ENCODE measurements around the gene NR1H4. TPM values are rescaled to one million over a fixed set of nuclear protein-coding genes. Genes with fewer than 3 reads are reported as not detected.

Gene NR1H4
- total and polyA plus RNA-seq, 9 of the 15 experiments (the other 6 are each of a cell fraction or from before 2014, with no cell fraction given), result 0.03 TPM; not detected in 8

GRCh38 chr12:100491104-100491503 is 17.4 kb downstream of the NR1H4 start:
- WGBS (ENCODE audit: insufficient coverage, low coverage, missing lambda C conversion rate), result 0% methylated on average over 3 of the region's 4 CpGs
- FAIRE-seq (no peak), ATAC-seq (no peak)
- TF ChIP-seq CC2D1A (IDR thresholded peaks at IDR 0.05), result no peak
- TF ChIP-seq ARID4B (CRISPR knock-in tag; IDR thresholded peaks at IDR 0.05), result no peak
- TF ChIP-seq HOMEZ (CRISPR knock-in tag; IDR thresholded peaks at IDR 0.05), result no peak
- TF ChIP-seq CLOCK (CRISPR knock-in tag; IDR thresholded peaks at IDR 0.05; ENCODE audit: borderline replicate concordance), result no peak
- TF ChIP-seq FIP1L1 (IDR thresholded peaks at IDR 0.05; ENCODE audit: low read depth, low read length, poor library complexity, severe bottlenecking), result no peak
- TF ChIP-seq HDAC1 (IDR thresholded peaks at IDR 0.05), result no peak
- no peak for TF ChIP-seq JUNB (CRISPR knock-in tag; conservative IDR thresholded peaks at IDR 0.05)
- no peak for TF ChIP-seq MYNN (IDR thresholded peaks at IDR 0.05)
- no peak for TF ChIP-seq MYNN (CRISPR knock-in tag; IDR thresholded peaks at IDR 0.05)
- TF ChIP-seq TRIM24 (IDR thresholded peaks at IDR 0.05), result no peak
- no peak for TF ChIP-seq ZNF165 (CRISPR knock-in tag; IDR thresholded peaks at IDR 0.05; ENCODE audit: borderline replicate concordance)
- TF ChIP-seq GTF3C2 (IDR thresholded peaks at IDR 0.05; ENCODE audit: borderline replicate concordance, extremely low read depth, insufficient read length), result no peak

More at GRCh38 chr12:100491104-100491503, 17.4 kb downstream of the NR1H4 start:
- Histone ChIP-seq H4K20me1 (replicated peaks; ENCODE audit: control insufficient read depth, insufficient read depth, low read length) (no peaks in the 10 kb centered on the region), H3K27ac (ENCODE audit: extremely low read depth, low read depth, low read length) (no peak overlapping the region), H3K9ac (ENCODE audit: insufficient read depth in 1 of 2, low read depth in 2 of 2, low read length in 2 of 2) (no peak overlapping the region), H3K9me1 (ENCODE audit: control insufficient read depth, insufficient read depth, low read length) (no peaks in the 10 kb centered on the region), H3K79me2 (ENCODE audit: control insufficient read depth, insufficient read depth, low read length) (no peaks in the 10 kb centered on the region), H3K4me1 (replicated peaks in 1 of 2; ENCODE audit: control insufficient read depth in 2 of 2, insufficient read depth in 2 of 2, low read length in 2 of 2) (no peaks in the 10 kb centered on the region), H2AFZ (ENCODE audit: low read depth, low read length) (no peak overlapping the region), H3K36me3 (ENCODE audit: control insufficient read depth, insufficient read depth, low read length) (no peaks in the 10 kb centered on the region), H3K27me3 (ENCODE audit: control insufficient read depth in 2 of 2, insufficient read depth in 2 of 2, low read length in 2 of 2) (peaks cover 0 to 5% of the 10 kb centered on the region in 2 experiments; a peak in 2 of 5 replicates), H3K4me3 (no peak overlapping the region), H3K4me2 (ENCODE audit: insufficient read depth, low read length) (no peak overlapping the region), H3K9me3 (replicated peaks; ENCODE audit: control insufficient read depth, insufficient read depth, low read depth, low read length) (no peaks in the 10 kb centered on the region)
- ChIA-PET POLR2A (interaction anchor here (0.9 kb wide), 1 partner anchor 23 kb away, joined by 3 read pairs; no protein-coding TSS in a partner anchor), CTCF (ENCODE audit: low intra/inter-chr PET ratio) (no interaction called here)
- in situ Hi-C loops (cut with MboI) (no loop called here), intact Hi-C loops (cut with micrococcal nuclease) (no loop called here)
- no TSS peak for BruUV-seq (replicated peaks)
- DNase-seq (ENCODE audit: extremely low read depth in 1 of 4, low spot score in 3 of 4), result no peak

All from K562 (cell line).